Gastrocnemius medialis (tissue), 4 donors: ENCODE measurements around the gene CCNB1. TPM values are rescaled to one million over a fixed set of nuclear protein-coding genes. Genes with fewer than 3 reads are reported as not detected.
A peak's percentile ranks its signal among the peaks of the same experiment; 100 is the strongest.
"Not testable (repeated sequence)": the region's sequence is repeated elsewhere in the genome, so short reads cannot be mapped to it uniquely, and the experiment has no call there.

Source experiments
- ATAC-seq, 2 donors: fragments of 150-250 bp; one replicate each; pipeline ENCODE4 v1.9.1; 2016
- DNase-seq, 2 donors: peaks; one replicate each; pipeline ENCODE4 v3.0.0-alpha.2; 2019
- H3K27ac ChIP-seq, 4 donors: fragments of 200-600 bp; sonication (generic); 1 replicate in 1 of 4; 2 replicates in 3 of 4; pipeline ENCODE4 v1.5.1; 2016 to 2018; ENCODE audit warnings: mild to moderate bottlenecking in 2 of 4, moderate library complexity in 1 of 4
- H3K27me3 ChIP-seq, 3 donors: fragments of 200-600 bp; sonication (generic) in 2 of 3; 1 replicate in 1 of 3; 2 replicates in 2 of 3; pipeline versions ENCODE4 v1.5.1 to v1.6.0; 2016 to 2019; ENCODE audit warnings: mild to moderate bottlenecking in 1 of 3, moderate library complexity in 1 of 3
- H3K36me3 ChIP-seq, 2 donors: fragments of 200-600 bp; sonication (generic) in 1 of 2; one replicate each; pipeline ENCODE4 v1.5.1; 2017 to 2018
- H3K4me1 ChIP-seq, 2 donors: fragments of 200-600 bp; sonication (generic) in 1 of 2; one replicate each; pipeline ENCODE4 v1.5.1; 2016 to 2017; ENCODE audit warnings: mild to moderate bottlenecking in 2 of 2
- H3K4me3 ChIP-seq, 4 donors: fragments of 200-600 bp; sonication (generic) in 3 of 4; 1 replicate in 1 of 4; 2 replicates in 3 of 4; pipeline ENCODE4 v1.5.1; 2016 to 2019; ENCODE audit warnings: mild to moderate bottlenecking in 2 of 4
- H3K9me3 ChIP-seq, 3 donors: fragments of 200-600 bp; sonication (generic) in 2 of 3; 1 replicate in 1 of 3; 2 replicates in 2 of 3; pipeline ENCODE4 v1.5.1; 2016 to 2019
- POLR2A ChIP-seq, 2 donors: fragments of 450-650 bp; IDR thresholded peaks; one replicate each; pipeline ENCODE4 v1.6.1; 2017; ENCODE audit warnings: antibody characterized with exemption in 2 of 2, mild to moderate bottlenecking in 2 of 2, moderate library complexity in 2 of 2
- in situ Hi-C, 4 donors: fragments of 200-750 bp; cut with MboI; loops; one replicate each; pipeline versions ENCODE4 v1.15.0 to v1.8.0; 2017; ENCODE audit warnings: low sequenced_read_pairs in 4 of 4
- intact Hi-C: fragments of 100-400 bp; cut with DNase I; formaldehyde crosslinking; loops from one replicate; pipeline ENCODE4 v1.15.1; 2023; ENCODE audit warnings: low total_unique reads
- total RNA-seq, 4 donors: library from RNA; depleted of rRNA; stranded (reverse); fragments of >200 nt; gene quantifications; one replicate each; pipeline versions ENCODE4 v1.1.0 to v1.2.3, GENCODE V29; 2016
- TF ChIP-seq, protein P1 (sequence below), 5 experiments: fragments of 450-650 bp in 3 of 5; fragments of 200-600 bp in 2 of 5; sonication (generic) in 2 of 5; IDR thresholded peaks in 4 of 5; conservative IDR thresholded peaks in 1 of 5; 1 replicate in 4 of 5; 2 replicates in 1 of 5; pipeline ENCODE4 v1.5.1; 2016 to 2019; ENCODE audit warnings: antibody characterized with exemption in 5 of 5, mild to moderate bottlenecking in 3 of 5, moderate library complexity in 3 of 5

CCNB1 gene
- total RNA-seq, 4 donors from 2014 or later = 0.84 to 11.1 (median 2.7) TPM

DNA sequence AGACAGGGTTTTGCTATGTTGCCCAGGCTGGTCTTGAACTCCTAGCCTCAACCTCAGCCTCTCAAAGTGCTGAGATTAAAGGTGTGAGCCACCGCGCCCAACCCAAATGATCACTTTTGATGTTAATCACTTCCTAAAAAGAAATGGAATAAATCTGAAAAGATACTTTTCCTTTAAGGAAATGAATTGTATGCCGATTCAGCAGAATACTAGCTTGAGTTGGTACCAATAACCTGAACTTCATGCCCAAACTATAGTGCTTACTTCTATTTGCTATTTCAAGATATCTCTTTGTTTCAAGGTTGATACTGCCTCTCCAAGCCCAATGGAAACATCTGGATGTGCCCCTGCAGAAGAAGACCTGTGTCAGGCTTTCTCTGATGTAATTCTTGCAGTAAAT, 4.0 kb downstream of the CCNB1 start:
- Histone ChIP-seq H3K27ac (no peak overlapping the region), H3K36me3 (no peaks in the 10 kb centered on the region), H3K4me3 (no peak overlapping the region), H3K9me3 (no peaks in the 10 kb centered on the region), H3K4me1 (peaks cover 7 to 8% of the 10 kb centered on the region in 2 donors), H3K27me3 (no peaks in the 10 kb centered on the region)
- DNase-seq = no peak
- TF ChIP-seq, protein P1, sequence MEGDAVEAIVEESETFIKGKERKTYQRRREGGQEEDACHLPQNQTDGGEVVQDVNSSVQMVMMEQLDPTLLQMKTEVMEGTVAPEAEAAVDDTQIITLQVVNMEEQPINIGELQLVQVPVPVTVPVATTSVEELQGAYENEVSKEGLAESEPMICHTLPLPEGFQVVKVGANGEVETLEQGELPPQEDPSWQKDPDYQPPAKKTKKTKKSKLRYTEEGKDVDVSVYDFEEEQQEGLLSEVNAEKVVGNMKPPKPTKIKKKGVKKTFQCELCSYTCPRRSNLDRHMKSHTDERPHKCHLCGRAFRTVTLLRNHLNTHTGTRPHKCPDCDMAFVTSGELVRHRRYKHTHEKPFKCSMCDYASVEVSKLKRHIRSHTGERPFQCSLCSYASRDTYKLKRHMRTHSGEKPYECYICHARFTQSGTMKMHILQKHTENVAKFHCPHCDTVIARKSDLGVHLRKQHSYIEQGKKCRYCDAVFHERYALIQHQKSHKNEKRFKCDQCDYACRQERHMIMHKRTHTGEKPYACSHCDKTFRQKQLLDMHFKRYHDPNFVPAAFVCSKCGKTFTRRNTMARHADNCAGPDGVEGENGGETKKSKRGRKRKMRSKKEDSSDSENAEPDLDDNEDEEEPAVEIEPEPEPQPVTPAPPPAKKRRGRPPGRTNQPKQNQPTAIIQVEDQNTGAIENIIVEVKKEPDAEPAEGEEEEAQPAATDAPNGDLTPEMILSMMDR (IDR thresholded peaks at IDR 0.05 in 4 of 5, conservative IDR thresholded peaks at IDR 0.05 in 1 of 5) = no peak
- TF ChIP-seq POLR2A (IDR thresholded peaks at IDR 0.05) = no peak
- ATAC-seq = no peak
- in situ Hi-C loops = no loop called here
- intact Hi-C loops = no loop called here

DNA sequence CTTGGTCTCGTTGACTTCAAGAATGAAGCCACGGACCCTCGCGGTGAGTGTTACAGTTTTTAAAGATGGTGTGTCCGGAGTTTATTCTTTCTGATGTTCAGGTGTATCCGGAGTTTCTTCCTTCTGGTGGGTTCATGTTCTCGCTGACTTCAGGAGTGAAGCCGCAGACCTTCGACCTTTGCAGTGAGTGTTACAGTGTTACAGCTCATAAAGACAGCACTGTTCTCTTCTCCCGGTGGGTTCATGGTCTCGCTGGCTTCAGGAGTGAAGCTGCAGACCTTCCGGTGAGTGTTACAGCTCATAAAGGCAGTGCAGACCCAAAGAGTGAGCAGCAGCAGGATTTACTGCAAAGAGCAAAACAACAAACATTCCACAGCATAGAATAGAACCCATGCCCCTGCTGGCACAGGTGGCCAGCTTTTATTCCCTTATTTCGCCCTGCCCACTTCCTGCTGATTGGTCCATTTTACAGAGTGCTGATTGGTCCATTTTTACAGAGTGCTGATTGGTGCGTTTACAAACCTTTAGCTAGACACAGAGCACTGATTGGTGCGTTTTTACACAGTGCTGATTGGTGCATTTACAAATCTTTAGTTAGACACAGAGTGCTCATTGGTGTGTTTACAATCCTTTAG, 14.8 kb downstream of the CCNB1 start:
- DNase-seq, in situ Hi-C loops, H3K27ac ChIP-seq, ATAC-seq, H3K4me3 ChIP-seq, H3K36me3 ChIP-seq, H3K9me3 ChIP-seq, H3K4me1 ChIP-seq, H3K27me3 ChIP-seq, intact Hi-C loops: not testable (repeated sequence)

DNA sequence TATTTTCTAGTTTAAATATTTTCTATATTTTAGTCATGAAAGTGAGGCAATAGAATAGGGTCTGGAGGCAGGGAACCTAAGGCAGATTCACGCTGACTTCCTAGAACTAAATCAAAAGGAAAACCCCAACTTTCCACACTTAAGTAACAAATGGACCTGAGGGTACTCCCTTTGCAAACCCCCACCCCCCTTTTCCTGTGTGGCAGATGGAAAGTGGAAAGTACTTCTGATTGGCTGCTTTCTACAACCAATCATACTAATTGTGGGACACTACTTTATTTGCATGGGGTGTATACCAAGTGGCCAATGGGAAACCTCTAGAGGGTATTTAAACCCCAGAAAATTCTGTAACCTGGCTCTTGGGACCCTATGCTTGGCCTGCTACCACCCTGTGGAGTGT, 17.7 kb downstream of the CCNB1 start:
- no peaks in the 10 kb centered on the region for H3K27me3 ChIP-seq
- H3K4me3 ChIP-seq = no peak overlapping the region
- intact Hi-C loops = loop anchor here (5.0 kb wide), 1 partner anchor 48 kb away; the partner anchor contains the start of gene CDK7
- no peaks in the 10 kb centered on the region for H3K36me3 ChIP-seq
- H3K27ac ChIP-seq = no peak overlapping the region
- ATAC-seq (no peak), DNase-seq (no peak)
- in situ Hi-C loops = no loop called here
- TF ChIP-seq POLR2A (IDR thresholded peaks at IDR 0.05) = no peak
- TF ChIP-seq, protein P1 (IDR thresholded peaks at IDR 0.05 in 4 of 5, conservative IDR thresholded peaks at IDR 0.05 in 1 of 5) = no peak
- H3K4me1 ChIP-seq = peaks cover 5 to 8% of the 10 kb centered on the region in 2 donors
- H3K9me3 ChIP-seq = no peaks in the 10 kb centered on the region

DNA sequence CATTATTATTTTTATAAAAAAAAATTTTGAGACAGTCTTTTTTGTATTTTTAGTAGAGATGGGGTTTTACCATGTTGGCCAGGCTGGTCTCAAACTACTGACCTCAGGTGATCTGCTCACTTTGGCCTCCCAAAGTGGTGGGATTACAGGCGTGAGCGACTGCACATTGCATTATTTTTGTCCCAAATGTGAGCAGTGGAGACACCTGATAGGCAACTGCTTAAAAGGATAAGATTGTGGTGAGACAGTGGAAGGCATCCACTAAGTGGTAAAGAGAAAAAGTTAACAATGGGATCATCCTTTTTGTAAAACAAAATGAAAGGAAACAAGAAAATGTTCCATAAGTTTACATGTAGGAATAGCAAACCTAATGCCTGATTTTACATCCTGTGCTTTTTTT, 20.4 kb downstream of the CCNB1 start:
- DNase-seq = no peak
- no peak for TF ChIP-seq POLR2A (IDR thresholded peaks at IDR 0.05)
- H3K9me3 ChIP-seq = no peaks in the 10 kb centered on the region

DNA sequence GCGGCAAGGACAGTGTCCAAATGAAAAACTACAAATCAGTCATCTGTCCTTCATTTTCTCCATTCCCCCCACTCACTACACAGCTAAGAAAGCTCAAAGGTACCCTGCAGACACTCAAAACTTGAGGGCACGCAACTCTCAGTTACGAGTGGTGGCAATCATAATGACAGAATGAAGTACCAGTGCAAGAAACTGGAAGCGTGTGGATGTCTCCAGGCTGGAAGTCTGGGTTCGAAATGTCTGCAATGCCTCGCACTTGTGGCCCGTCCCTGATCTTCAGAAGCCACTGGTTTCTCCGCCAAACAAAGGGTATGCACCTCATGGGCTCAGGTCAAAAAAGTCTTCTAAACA, 21.8 kb downstream of the CCNB1 start:
- Histone ChIP-seq H3K27ac (peak overlapping the region in 3 of 4 donors; percentile 66 to 74 (median 69)), H3K4me1 (peaks cover 11 to 14% of the 10 kb centered on the region in 2 donors), H3K4me3 (peak overlapping the region; percentile 69 to 87 (median 78)), H3K36me3 (no peaks in the 10 kb centered on the region), H3K9me3 (no peaks in the 10 kb centered on the region), H3K27me3 (no peaks in the 10 kb centered on the region)
- ATAC-seq (peak in 1 of 2 donors; percentile 5), DNase-seq (no peak)
- in situ Hi-C loops = no loop called here
- TF ChIP-seq, protein P1 (IDR thresholded peaks at IDR 0.05 in 4 of 5, conservative IDR thresholded peaks at IDR 0.05 in 1 of 5) = no peak
- TF ChIP-seq POLR2A (IDR thresholded peaks at IDR 0.05) = no peak
- intact Hi-C loops = loop anchor here (1.0 to 5.0 kb wide), 3 partner anchors 22 to 44 kb away; partner anchors contain the start of gene CDK7

More for the DNA sequence above, 20.4 kb downstream of the CCNB1 start:
- Histone ChIP-seq H3K27me3 (no peaks in the 10 kb centered on the region), H3K36me3 (no peaks in the 10 kb centered on the region), H3K4me1 (peaks cover 11 to 14% of the 10 kb centered on the region in 2 donors), H3K27ac (no peak overlapping the region), H3K4me3 (no peak overlapping the region)
- intact Hi-C loops (loop anchor here (5.0 kb wide), 1 partner anchor 45 kb away; the partner anchor contains the start of gene CDK7), in situ Hi-C loops (no loop called here)
- ATAC-seq = no peak
